Gastroesophageal sphincter (tissue), 3 donors: ENCODE measurements around the gene IER3.

ENCODE experiments used
- POLR2A ChIP-seq, 2 donors: fragments of 450-650 bp; IDR thresholded peaks; one replicate each; pipeline ENCODE4 v1.6.1; 2017; ENCODE audit warnings: antibody characterized with exemption in 2 of 2, mild to moderate bottlenecking in 2 of 2, moderate library complexity in 1 of 2
- TF ChIP-seq, protein P1 (sequence below), 4 experiments: fragments of 200-600 bp in 2 of 4; fragments of 450-650 bp in 2 of 4; sonication (generic) in 1 of 4; IDR thresholded peaks; one replicate each; pipeline ENCODE4 v1.5.1; 2017 to 2019; ENCODE audit warnings: antibody characterized with exemption in 4 of 4, mild to moderate bottlenecking in 2 of 4, moderate library complexity in 2 of 4

DNA sequence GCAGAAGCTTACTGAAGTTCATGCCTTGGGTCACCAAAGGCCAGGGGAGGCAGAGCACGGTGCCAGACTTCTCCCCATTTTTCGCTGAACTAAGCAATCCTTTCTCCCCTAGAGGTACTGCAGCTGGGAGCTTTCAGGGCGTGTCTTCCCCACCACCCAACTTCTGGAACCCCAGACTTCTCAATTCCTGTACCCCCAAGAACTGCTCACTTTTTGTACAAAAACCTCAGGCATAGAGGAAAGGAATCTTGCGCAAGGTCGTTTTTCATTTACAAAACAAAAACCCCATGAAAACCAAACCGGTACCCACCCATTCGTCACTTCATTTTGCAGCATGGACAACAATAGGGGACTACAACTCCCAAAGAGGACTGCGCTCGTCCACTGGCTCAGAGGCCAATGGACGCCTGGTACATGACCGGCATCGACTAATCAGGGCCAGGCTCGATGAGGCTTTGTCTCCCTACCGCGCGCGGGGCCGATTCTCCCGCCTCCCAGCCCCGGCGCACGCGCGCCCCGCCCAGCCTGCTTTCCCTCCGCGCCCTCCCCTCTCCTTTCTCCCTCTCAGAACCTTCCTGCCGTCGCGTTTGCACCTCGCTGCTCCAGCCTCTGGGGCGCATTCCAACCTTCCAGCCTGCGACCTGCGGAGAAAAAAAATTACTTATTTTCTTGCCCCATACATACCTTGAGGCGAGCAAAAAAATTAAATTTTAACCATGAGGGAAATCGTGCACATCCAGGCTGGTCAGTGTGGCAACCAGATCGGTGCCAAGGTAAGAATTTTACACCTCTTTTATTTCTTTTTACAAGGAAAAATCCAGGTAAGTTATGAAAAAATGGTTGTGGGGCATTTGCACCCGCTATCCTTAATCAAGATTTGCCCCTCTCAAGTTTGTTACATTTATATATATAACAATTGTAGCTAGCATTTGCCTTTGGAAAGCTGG, 24.3 kb downstream of the IER3 start, which contains the start of gene TUBB:
- TF ChIP-seq POLR2A (IDR thresholded peaks at IDR 0.05): peak; percentile 84 to 86
- TF ChIP-seq, protein P1, sequence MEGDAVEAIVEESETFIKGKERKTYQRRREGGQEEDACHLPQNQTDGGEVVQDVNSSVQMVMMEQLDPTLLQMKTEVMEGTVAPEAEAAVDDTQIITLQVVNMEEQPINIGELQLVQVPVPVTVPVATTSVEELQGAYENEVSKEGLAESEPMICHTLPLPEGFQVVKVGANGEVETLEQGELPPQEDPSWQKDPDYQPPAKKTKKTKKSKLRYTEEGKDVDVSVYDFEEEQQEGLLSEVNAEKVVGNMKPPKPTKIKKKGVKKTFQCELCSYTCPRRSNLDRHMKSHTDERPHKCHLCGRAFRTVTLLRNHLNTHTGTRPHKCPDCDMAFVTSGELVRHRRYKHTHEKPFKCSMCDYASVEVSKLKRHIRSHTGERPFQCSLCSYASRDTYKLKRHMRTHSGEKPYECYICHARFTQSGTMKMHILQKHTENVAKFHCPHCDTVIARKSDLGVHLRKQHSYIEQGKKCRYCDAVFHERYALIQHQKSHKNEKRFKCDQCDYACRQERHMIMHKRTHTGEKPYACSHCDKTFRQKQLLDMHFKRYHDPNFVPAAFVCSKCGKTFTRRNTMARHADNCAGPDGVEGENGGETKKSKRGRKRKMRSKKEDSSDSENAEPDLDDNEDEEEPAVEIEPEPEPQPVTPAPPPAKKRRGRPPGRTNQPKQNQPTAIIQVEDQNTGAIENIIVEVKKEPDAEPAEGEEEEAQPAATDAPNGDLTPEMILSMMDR (IDR thresholded peaks at IDR 0.05): peak in 2 of 4 experiments; percentile 50
